Large intestine (tissue), 3 donors: ENCODE results near the gene LZTR1. TPM values are rescaled to one million over a fixed set of nuclear protein-coding genes. Genes with fewer than 3 reads are reported as not detected.
"Not testable (repeated sequence)": the region's sequence is repeated elsewhere in the genome, so short reads cannot be mapped to it uniquely, and the experiment has no call there.

Experiments
- DNase-seq, 2 donors: peaks; one replicate each; pipeline versions ENCODE4 v3.0.0 to v3.0.0-alpha.2; 2013
- H3K27ac ChIP-seq: one replicate; pipeline ENCODE4 v1.5.1; 2013; ENCODE audit warnings: low read length
- H3K27me3 ChIP-seq: 2 replicates; pipeline ENCODE4 v1.6.1; 2013; ENCODE audit warnings: low read length; ENCODE audit not compliant: control insufficient read depth, insufficient read depth
- H3K36me3 ChIP-seq: 2 replicates; pipeline ENCODE4 v1.6.1; 2013; ENCODE audit warnings: low read length; ENCODE audit not compliant: control insufficient read depth, insufficient read depth
- H3K4me1 ChIP-seq: one replicate; pipeline ENCODE4 v1.6.1; 2013; ENCODE audit warnings: low read length; ENCODE audit not compliant: control insufficient read depth, insufficient read depth
- H3K4me3 ChIP-seq: one replicate; pipeline ENCODE4 v1.5.1; 2013; ENCODE audit warnings: low read length
- H3K9me3 ChIP-seq: one replicate; pipeline ENCODE4 v1.6.1; 2013; ENCODE audit warnings: mild to moderate bottlenecking, low read depth, low read length, moderate library complexity; ENCODE audit not compliant: control insufficient read depth
- WGBS: methylation state at CpG from one replicate; pipeline ENCODE4 v1.1.5; 2013; ENCODE audit warnings: low lambda C conversion rate; ENCODE audit not compliant: insufficient coverage; 5-methylcytosine and 5-hydroxymethylcytosine counted together
- polyA plus RNA-seq: library from polyadenylated mRNA; unstranded; fragments of 120-200 nt; gene quantifications from one replicate; pipeline ENCODE4 v1.2.1, GENCODE V29; 2013

Gene LZTR1
- polyA plus RNA-seq, 1 donor, result 39.0 TPM

- DNase-seq, result no peak
- H3K36me3 ChIP-seq, result peaks cover 65% of the 10 kb centered on the region
- H3K4me1 ChIP-seq, result peaks cover 11% of the 10 kb centered on the region
- no CpG with 5 or more reads among the region's 13 CpGs for WGBS
- H3K9me3 ChIP-seq, result no peaks in the 10 kb centered on the region
- no peak overlapping the region for H3K27ac ChIP-seq
- no peak overlapping the region for H3K4me3 ChIP-seq
- no peaks in the 10 kb centered on the region for H3K27me3 ChIP-seq
Measured at GRCh38 chr22:20997536-20998257, 15.6 kb downstream of the LZTR1 start.

GRCh38 chr22:20998411-20999336, 16.6 kb downstream of the LZTR1 start:
- WGBS, result no CpG with 5 or more reads among the region's 7 CpGs

GRCh38 chr22:20999350-21000206, 17.5 kb downstream of the LZTR1 start:
- Histone ChIP-seq H3K4me1 (peaks cover 20% of the 10 kb centered on the region), H3K36me3 (peaks cover 53% of the 10 kb centered on the region), H3K27ac (no peak overlapping the region), H3K9me3 (no peaks in the 10 kb centered on the region), H3K4me3 (no peak overlapping the region), H3K27me3 (no peaks in the 10 kb centered on the region)
- no CpG with 5 or more reads among the region's 27 CpGs for WGBS
- no peak for DNase-seq

More at GRCh38 chr22:20998411-20999336, 16.6 kb downstream of the LZTR1 start:
- Histone ChIP-seq H3K4me1 (peaks cover 18% of the 10 kb centered on the region), H3K27me3 (no peaks in the 10 kb centered on the region), H3K9me3 (no peaks in the 10 kb centered on the region), H3K27ac (no peak overlapping the region), H3K36me3 (peaks cover 58% of the 10 kb centered on the region), H3K4me3 (no peak overlapping the region)
- DNase-seq, result no peak

- no peaks in the 10 kb centered on the region for H3K9me3 ChIP-seq
- no peak overlapping the region for H3K27ac ChIP-seq
- peak overlapping the region; percentile 94 for H3K4me3 ChIP-seq
- peaks cover 20% of the 10 kb centered on the region for H3K4me1 ChIP-seq
- no peak for DNase-seq
- H3K27me3 ChIP-seq, result no peaks in the 10 kb centered on the region
- peaks cover 46% of the 10 kb centered on the region for H3K36me3 ChIP-seq
- no CpG with 5 or more reads among the region's 22 CpGs for WGBS
Measured at GRCh38 chr22:21000207-21000986, 18.3 kb downstream of the LZTR1 start.

GRCh38 chr22:21000987-21001600, 19.0 kb downstream of the LZTR1 start:
- peaks cover 20% of the 10 kb centered on the region for H3K4me1 ChIP-seq
- WGBS, result no CpG with 5 or more reads among the region's 26 CpGs

GRCh38 chr22:21001601-21002325, 19.7 kb downstream of the LZTR1 start, which contains the start of gene THAP7:
Gene THAP7, minus strand, starts transcription at chr22:21002118. Its CDS starts 207 bp downstream, at chr22:21001911.
- no CpG with 5 or more reads among the region's 83 CpGs for WGBS
- Histone ChIP-seq H3K27ac (peak within 1 kb of the TSS; percentile 100), H3K9me3 (no peaks in the 10 kb centered on the region), H3K4me3 (peak within 1 kb of the TSS; percentile 94), H3K4me1 (peaks cover 20% of the 10 kb centered on the region), H3K36me3 (peaks cover 36% of the 10 kb centered on the region), H3K27me3 (no peaks in the 10 kb centered on the region)
- peak; percentile 97 to 98 for DNase-seq

More at GRCh38 chr22:21000987-21001600, 19.0 kb downstream of the LZTR1 start:
- Histone ChIP-seq H3K9me3 (no peaks in the 10 kb centered on the region), H3K27me3 (no peaks in the 10 kb centered on the region), H3K36me3 (peaks cover 43% of the 10 kb centered on the region), H3K4me3 (peak overlapping the region; percentile 94), H3K27ac (peak overlapping the region; percentile 100)
- DNase-seq, result no peak

GRCh38 chr22:21003782-21004181, 21.7 kb downstream of the LZTR1 start:
- peak overlapping the region; percentile 100 for H3K27ac ChIP-seq
- DNase-seq, result peak in 1 of 2 donors; percentile 33
- no peaks in the 10 kb centered on the region for H3K27me3 ChIP-seq
- H3K4me1 ChIP-seq, result peaks cover 20% of the 10 kb centered on the region
- H3K9me3 ChIP-seq, result no peaks in the 10 kb centered on the region
- WGBS, result no CpG with 5 or more reads among the region's 4 CpGs
- H3K36me3 ChIP-seq, result peaks cover 17% of the 10 kb centered on the region
- no peak overlapping the region for H3K4me3 ChIP-seq

- WGBS, result no CpG with 5 or more reads among the region's 13 CpGs
- not testable (repeated sequence) for H3K9me3 ChIP-seq, DNase-seq, H3K36me3 ChIP-seq, H3K4me3 ChIP-seq, H3K4me1 ChIP-seq, H3K27me3 ChIP-seq, H3K27ac ChIP-seq
Measured at GRCh38 chr22:21009208-21009607, 27.1 kb downstream of the LZTR1 start.
